LoVo (cell line): ENCODE data around the gene NRIP3.
"Not testable (repeated sequence)": the region's sequence is repeated elsewhere in the genome, so short reads cannot be mapped to it uniquely, and the experiment has no call there.

ENCODE experiments used
- DNase-seq: peaks from one replicate; pipeline ENCODE4 v3.0.0-alpha.2; 2016; ENCODE audit warnings: low spot score

Gene NRIP3

DNA sequence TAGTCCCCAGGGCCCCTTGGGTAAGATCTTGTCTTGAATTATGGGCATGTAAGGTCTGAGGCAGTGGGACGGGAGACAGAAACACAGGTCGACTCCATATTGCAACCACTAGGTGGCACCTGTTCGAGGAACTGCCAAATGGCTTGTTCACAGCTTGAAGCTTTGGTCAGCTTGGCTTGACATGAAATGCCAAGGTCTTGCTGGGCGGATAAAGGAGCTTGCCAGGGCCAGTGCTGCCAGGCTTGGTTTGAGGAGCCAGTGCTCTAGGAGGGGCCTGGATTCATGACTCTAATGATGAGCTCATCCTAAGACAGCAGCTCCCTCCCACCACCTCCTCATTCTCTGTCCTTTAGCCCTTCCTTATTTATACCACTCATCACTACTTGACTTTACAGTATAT, 11.9 kb upstream of the NRIP3 start:
- peak; percentile 79 for DNase-seq

DNA sequence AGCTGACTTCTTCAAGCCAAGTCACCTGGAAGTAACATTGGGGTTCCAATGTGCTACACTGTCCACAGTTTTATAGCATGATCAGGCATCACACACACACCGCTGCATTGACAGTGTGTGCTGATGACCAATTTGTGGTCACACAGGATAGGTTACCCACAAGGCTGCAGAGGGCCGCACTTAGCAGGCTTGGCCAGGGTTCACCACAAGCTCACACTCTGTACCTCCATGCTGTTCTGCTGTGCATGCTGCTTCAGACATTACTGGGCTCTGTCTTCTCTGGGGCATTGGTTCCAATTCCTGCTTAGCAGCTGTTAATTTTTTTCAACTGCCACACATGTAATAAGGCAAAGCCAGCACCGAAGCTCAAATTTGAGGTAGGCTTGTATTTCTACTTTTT, 11.0 kb upstream of the NRIP3 start:
- DNase-seq, result no peak

DNA sequence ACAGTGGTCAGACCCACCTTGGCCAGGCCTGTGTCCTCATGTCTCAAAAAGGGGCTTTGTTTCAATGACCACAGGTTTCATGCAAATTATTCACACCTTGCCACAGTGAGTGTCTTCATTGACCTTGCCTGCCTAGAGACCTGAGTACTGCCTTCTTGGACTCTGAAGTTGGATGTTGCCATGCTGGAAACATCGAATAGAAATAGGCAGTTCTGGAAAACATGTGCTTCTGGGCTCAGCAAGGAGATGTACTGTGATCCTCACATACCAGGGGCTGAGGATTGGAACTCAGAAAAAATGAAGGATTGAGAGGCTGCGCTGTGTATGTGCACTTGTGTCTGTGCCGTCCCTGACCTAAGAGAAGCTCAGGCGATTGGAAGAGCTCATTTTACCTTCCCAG, 9.6 kb upstream of the NRIP3 start:
- no peak for DNase-seq

DNA sequence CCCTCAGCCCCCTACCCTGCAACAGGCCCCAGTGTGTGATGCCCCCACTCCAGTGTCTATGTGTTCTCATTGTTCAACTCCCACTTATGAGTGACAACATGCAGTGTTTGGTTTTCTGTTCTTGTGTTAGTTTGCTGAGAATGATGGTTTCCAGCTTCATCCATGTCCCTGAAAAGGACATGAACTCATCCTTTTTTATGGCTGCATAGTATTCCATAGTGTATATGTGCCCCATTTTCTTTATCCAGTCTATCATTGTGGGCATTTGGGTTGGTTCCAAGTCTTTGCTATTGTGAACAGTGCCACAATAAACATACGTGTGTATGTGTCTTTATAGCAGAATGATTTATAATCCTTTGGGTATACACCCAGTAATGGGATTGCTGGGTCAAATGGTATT, 5.7 kb upstream of the NRIP3 start:
- not testable (repeated sequence) for DNase-seq

DNA sequence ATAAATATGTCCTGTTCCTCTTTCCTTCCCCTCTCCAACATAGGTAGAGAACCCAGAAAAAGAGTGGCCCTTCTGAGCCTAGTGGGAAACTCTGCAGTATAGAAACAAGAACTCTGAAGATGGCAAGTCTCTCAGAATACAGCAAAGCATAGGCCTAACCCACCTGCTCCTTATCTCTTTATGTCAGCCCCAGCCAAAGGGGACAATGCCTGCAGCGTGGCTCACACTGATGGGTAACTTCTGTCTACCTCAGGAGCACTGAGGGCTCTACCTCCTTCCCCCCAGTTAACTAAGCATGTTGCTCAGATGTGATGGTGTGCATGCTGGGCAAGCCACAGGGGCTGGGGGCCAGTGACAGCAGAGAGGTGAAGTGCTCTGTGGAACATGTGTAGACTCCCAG, 4.9 kb upstream of the NRIP3 start:
- DNase-seq, result no peak

DNA sequence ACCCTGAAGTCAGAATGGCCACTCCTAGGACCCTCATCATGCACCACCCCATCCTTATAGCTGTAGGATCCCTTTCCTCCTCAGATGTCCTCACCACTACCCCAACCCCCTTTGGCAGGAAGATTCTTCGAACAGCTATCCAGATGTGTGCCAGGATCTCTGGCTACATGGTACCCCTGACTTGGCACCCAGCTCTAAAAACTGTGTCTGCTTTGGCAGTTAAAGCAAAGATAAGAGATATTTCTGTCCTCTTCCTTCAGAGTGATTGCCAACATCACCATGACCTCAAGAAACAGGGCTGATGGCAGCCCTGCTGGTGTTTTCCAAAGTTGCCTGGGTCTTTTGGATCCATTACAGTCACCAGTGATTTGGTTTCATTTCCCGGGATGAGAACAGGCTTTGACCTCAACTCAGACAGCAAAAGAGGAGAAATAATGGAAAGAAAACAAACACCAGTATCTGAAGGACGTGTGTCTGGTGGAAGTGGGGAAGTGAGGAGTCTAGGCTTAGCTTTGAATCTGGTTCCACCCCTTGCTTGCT, 4.3 kb upstream of the NRIP3 start:
- no peak for DNase-seq

DNA sequence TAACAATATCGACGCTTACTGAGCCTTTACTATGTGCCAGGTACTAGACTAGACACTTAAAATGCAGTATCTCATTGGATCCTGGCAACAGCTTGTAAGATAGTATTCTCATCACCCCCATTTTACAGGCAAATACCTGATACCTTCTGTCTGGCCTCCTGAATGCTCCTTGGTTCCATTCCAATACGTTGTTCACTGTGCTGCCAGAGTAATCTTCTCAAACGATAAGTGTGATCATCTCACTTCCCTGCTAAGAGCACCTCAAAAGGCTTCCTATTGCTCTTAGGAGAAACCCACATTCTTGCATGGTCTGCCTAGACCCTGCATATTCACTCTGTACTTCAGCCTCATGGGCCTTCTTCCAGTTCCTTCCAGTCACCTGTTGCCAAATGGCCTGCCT, 1.3 kb upstream of the NRIP3 start:
- no peak for DNase-seq

DNA sequence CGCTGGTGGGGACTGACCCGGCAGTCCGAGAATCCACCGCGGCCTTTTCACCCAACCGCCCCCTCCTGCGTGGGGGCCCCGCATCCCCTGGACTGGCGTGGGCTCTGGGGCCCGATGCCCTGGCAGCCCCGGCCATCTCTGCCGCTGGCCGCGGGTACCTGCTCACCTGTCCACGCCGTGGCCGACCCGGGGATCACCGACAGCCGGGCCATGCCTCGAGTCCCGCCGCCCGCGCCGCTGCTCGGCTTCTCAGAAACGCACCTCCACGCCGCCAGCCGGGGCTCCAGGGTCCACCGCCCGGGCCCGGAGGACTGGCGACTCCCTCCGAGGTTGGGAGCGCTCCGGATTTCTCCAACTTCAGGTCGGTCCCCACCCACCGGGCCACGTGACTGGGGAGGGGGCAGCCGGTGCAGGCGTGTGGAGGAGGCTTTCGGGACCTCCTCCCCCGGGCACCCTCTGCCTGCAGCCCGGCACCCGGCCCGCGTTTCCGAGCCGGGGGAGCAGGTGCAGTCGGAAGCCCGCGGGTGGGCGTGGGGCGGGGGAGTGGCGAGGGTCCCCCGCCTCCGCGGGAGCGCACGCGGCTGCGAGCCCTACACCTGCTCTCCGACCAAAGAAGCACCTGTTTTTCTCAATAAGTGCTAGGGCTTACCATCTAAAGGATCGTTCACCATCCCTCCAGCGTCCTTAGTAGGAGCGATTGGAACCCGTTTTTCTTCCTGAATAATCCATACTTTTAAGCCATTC, 554 bp upstream of the NRIP3 start:
- DNase-seq, result no peak

DNA sequence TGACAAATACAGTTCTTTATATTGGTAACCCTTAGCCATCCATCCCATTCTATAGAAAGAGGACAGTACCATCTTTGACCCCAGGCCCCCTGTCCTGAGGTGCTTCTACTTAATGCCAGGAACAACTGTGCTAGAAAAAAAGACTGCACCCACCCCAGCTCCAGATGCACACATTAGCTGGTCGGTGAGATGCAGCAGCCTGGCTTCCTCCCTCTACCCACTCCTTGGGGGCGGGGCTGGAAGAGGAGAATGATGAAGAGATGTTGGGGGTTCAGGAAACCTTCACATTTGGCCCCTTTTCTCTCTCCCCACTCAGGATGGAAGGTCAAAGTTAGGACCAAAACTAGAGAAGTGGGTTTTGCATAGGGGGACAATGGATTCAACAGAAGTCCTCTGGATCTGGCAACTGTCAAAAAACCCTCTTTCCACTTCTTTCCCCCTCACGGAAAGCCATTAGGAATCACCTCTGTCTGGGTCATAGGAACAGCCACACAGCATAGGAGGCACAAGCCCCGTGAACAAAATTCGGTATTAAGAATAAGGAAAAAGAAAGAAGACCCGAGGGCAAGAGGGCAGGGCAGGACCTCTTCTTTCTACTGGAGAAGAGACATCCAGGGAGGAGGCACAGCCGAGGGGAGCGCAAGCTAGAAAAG, 755 bp downstream of the NRIP3 start:
- DNase-seq, result no peak

DNA sequence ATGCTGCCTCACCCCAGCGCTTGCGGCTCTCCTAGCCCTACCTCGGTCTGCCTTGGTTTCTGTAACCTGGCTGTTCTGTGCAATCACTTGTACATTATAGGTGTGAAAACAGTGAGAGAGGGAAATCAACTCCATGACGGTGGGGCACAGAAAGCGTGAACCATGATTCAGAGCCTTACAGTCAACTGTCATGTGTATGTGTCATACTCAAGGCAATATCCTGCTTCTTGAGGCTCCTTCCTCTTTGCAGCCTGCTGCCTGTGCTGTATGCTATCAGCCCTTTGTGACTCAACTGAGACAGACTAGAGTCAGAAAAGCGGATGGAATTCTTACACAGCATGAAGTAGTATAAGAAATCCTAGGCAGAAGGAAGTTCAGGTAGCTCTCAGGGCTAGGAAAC, 2.1 kb downstream of the NRIP3 start:
- DNase-seq, result no peak

DNA sequence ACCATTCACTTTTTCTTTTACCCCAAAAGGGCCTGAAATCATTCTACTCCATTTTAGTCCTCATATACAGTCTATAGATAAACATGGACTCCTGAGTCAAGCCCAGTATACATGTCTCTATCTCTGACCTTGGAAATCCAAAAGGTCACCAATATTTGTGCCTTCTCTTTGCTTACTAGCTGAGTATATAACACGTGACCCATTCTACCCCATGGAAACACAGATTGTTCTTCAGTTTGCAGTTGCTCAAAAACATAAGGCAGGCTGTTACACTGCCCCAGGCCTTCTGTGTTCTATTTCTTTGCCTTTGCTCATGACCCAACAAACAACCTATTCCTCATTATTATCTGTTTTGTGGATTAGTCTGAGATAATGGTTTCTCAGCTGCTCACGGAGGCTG, 5.8 kb downstream of the NRIP3 start:
- DNase-seq, result no peak

DNA sequence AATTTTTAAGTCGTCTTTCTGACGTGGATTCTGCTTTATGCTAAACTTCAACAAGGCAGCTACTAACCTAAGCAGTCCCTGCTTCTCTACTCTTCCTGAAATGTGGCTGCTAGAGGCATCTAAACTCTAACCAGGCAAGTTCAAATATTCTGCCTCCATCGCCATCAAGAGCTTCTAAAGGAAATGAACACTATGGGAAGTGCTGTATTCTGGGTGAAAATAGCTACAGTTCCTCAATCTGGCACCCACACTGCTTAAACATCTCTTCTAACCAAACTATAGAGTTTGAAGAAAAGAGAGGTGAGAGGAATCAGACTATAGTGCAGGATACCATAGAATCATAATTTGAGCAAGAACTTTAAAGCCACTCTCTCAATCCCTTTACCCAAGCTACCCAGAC, 6.3 kb downstream of the NRIP3 start:
- no peak for DNase-seq

DNA sequence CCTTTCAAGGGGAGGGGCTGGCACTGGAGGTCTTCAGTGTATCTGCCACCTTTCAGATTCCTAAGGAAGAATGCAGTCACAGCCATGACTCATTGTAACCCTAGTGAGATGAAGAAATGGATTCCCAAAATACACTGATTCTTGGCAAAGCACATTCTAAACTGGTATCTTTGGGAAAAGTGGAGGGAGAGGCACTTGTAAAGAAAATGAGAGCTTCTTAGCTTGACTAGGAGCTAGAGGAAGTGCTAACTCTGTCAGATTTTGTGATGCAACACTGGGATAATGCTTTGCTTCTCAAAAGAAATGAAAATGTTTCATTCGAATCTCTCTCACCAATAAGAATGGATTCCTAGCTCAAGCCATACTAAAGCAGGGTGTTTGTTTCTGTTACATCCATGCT, 14.3 kb downstream of the NRIP3 start:
- DNase-seq, result no peak

DNA sequence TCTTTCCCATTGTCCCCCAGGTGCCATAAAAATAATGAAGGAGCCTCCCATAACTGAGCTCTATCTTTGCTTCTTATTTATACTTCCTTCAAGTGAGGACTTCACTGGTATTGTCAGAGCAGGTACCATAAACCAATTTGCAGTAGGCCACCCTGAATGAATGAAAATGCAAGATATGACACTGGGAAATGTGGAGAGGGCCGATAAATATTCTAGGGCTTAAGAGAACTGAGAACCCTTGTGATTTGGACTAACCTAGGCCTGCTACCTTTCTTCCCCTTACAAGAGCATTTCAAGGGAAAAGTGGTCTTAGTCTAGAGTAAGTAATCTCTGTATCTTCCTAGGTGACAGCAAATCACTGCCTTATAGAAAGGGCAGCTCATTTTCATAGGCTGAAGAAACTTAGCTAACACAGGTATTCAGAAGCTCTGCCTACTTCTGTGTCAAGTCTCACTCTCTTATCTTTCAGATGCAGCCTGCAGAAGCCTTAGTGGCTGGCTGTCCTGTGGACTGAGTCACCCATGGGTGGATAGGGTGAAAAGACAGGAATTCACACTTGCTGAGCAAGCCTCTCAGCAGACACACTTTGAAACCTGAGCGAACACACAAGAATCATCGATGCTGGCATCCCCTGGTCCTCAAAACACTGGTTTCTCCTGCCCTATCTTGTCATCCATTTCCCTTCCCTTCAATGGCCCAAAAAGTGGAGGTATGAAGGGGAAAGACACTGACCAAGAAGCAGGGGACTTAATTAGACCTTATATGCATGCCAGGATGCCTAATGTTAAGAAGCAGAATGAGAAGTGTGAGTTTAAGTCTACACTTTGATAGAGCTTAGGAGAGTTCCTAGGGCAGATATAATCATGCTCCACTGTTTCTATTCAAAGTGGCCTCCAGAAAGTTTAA, 15.2 kb downstream of the NRIP3 start:
- no peak for DNase-seq

DNA sequence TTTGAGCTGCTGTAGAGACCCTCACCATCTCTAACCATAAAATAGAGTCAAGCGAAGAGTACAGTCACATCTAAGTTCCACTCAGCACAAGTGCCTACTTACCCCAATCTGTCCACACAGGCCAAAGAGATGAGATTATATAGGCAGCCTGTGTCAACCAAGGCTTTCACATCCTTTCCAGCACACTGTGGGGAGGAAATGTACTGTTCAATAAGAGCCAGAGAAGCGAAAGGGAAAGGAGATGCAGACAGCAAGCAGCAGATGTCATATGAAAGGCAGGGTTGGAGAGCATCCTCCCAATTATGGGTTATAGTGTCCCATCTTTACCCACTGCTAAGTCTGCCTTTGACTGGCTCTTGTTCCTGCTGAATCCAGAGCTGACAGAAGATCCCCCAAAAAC, 16.4 kb downstream of the NRIP3 start:
- DNase-seq, result no peak

DNA sequence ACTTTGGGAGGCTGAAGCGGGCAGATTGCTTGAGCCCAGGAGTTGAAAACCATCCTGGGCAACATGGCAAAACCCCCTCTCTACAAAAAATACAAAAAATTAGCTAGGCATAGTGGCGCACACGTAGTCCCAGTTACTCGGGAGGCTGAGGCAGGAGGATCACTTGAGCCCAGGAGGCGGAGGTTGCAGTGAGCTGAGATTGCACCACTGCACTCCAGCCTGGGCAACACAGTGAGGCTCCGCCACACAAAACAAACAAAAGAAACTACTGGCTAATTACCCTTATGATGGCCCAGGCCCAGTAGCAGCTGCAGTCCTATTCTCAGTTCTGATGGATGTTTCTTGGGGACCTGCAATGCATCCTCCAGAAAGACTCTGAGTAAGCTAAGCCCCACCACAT, 17.0 kb downstream of the NRIP3 start:
- DNase-seq, result not testable (repeated sequence)

DNA sequence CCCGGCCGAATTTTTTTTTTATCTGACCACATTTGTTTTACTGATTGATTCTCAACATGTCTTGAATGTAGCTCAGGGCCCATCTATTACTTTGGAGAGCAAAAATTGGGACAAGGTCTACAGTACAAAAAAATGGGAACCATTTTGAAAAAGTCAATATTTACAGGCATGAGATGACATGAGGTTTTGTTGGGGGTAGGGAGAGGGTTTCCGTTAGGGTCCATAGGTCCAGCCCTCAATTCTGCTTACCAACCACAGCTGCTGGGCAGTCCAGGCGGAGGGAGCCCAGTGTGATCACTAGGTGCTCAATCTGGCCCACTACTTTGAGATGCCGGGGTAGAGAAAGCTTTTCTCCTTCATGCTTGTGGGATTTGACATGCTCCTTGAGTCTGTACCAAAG, 18.3 kb downstream of the NRIP3 start:
- DNase-seq, result no peak

DNA sequence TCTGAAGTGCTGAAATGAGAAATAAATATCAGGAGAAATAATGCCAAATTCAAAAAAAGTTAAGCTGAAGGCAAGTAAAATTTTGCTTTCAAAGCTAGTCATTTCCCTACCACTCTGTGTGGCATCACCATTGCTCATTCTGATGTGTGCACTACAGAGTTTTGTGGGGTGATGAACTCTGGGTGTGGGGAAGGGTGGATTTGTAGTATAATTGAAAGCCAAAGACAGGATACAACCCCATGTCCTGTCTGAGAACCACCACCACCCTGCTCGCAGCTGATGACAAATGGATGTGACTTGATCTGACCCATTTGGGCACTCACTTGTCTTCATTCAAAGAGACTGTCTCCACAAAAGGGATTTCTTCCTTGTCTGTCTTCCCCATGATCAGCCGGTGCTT, 20.2 kb downstream of the NRIP3 start:
- no peak for DNase-seq

DNA sequence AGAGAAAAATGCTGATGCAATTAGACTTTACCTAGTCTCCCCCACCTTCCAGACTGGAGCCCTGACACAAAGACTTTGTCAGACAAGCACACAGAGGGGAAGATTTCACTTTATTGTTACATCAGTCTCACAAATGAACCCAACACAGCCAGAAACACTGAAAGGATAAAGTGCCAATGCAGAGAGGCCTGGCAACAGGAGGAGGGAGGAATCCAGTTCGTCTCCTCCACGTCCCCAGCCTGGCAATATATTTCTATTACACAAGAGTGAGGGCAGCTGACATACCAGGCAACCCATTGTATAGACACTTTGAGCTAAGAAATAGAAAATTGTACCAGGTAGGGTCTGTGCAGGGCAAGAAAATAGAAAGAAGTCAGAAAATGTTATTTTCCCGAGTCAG, 23.3 kb downstream of the NRIP3 start:
- DNase-seq, result no peak

DNA sequence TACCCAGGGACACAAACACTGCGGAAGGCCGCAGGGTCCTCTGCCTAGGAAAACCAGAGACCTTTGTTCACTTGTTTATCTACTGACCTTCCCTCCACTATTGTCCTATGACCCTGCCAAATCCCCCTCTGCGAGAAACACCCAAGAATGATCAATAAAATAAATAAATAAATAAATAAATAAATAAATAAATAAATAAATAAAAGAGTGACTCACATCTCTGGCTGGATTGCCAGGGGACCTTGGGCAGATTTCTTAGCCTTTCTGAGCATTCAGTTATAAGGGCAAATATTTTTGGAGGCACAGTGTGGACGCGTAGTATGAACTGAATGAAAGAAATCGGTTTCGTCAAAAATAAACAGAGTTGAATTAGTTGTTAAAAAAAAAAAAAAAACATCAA, 24.4 kb downstream of the NRIP3 start:
- DNase-seq, result not testable (repeated sequence)

DNA sequence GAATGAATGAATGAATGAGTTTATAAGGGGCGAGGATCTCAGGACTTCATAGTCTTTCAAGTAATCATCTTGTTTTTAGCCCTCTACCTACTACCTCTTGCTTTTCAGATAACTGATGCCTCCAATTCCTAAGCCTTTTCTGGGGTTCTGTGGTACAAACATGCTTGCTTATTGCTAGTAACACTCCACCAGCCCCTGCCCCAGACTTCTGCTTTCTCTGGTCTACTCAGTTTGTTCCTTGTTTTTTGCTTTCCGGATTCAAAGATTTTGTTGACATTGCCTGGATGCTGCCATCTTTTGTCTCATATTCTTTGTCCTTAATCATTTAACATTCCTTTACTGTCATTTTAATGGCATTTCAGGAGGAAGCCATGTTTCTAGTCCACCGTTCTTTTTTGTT, 30.7 kb downstream of the NRIP3 start:
- no peak for DNase-seq

DNA sequence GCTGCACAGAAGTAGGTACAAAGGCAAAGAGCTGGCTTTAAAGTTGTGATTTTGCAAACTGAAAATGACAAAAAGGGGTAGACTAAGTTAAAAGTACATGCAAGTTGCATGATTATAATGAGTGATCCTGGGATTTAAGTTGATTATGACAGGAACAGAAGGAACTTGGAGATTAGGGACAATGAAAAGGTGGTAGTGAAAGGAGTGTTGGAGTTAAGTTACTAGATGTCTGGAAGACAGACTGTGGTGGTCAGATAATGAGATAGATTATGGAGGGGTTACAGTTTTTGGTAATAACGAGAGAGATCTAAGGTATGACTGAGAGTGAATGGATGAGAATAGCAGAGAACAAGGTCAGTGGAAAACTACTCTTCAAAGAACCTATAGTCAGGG, 31.9 kb downstream of the NRIP3 start:
- DNase-seq, result no peak
